ENCODE data around the gene NUMB. TPM values are rescaled to one million over a fixed set of nuclear protein-coding genes. Genes with fewer than 3 reads are reported as not detected.

The NUMB gene
- total and polyA plus RNA-seq, 2 experiments from 2014 or later: 64.8 to 142 TPM

- no peak overlapping the region for H3K27ac ChIP-seq
- no peak overlapping the region for H2AFZ ChIP-seq
- no peak for DNase-seq
- no peaks in the 10 kb centered on the region for H3K4me1 ChIP-seq (ENCODE audit: insufficient read depth)
- H3K4me2 ChIP-seq (ENCODE audit: unreplicated experiment): no peak overlapping the region
- H3K9me2 ChIP-seq (ENCODE audit: insufficient read depth): no peaks in the 10 kb centered on the region
- H3K36me3 ChIP-seq (ENCODE audit: low read depth): no peaks in the 10 kb centered on the region
- H3K4me3 ChIP-seq: no peak overlapping the region
- no peaks in the 10 kb centered on the region for H4K20me1 ChIP-seq (ENCODE audit: insufficient read depth)
- H3F3A ChIP-seq (ENCODE audit: insufficient read depth): 0 out of 2 replicates have a peak, but pooled peaks cover 3% of the 10 kb centered on the region
- in situ Hi-C loops (cut with MboI): no loop called here
- H3K27me3 ChIP-seq (replicated peaks; ENCODE audit: insufficient read depth): no peaks in the 10 kb centered on the region
- H3K9me3 ChIP-seq (ENCODE audit: low read depth): no peaks in the 10 kb centered on the region
- H3K9ac ChIP-seq: no peak overlapping the region
- 70% methylated on average over 9 to 11 of the region's 11 CpGs for WGBS, 2 experiments (ENCODE audit: low coverage in 1 of 2, low lambda C conversion rate in 2 of 2, missing lambda C conversion rate in 2 of 2)
- no peaks in the 10 kb centered on the region for H3K79me2 ChIP-seq (ENCODE audit: insufficient read depth)
- TF ChIP-seq EZH2phosphoT487 (IDR thresholded peaks at IDR 0.05; ENCODE audit: insufficient read depth, low read depth): no peak
- TF ChIP-seq EZH2 (IDR thresholded peaks at IDR 0.05; ENCODE audit: insufficient read depth, poor library complexity, severe bottlenecking): no peak
Measured at GRCh38 chr14:73260574-73260973, 197.8 kb downstream of the NUMB start.

- H3K36me3 ChIP-seq (ENCODE audit: low read depth): no peaks in the 10 kb centered on the region
- no peak overlapping the region for H3K27ac ChIP-seq
- no peak for TF ChIP-seq EZH2phosphoT487 (IDR thresholded peaks at IDR 0.05; ENCODE audit: insufficient read depth, low read depth)
- TF ChIP-seq EZH2 (IDR thresholded peaks at IDR 0.05; ENCODE audit: insufficient read depth, poor library complexity, severe bottlenecking): no peak
- H3K27me3 ChIP-seq (replicated peaks; ENCODE audit: insufficient read depth): no peaks in the 10 kb centered on the region
- no peak overlapping the region for H2AFZ ChIP-seq
- no peak overlapping the region for H3K4me3 ChIP-seq
- H3K4me1 ChIP-seq (ENCODE audit: insufficient read depth): no peaks in the 10 kb centered on the region
- in situ Hi-C loops (cut with MboI): no loop called here
- no peak overlapping the region for H3K4me2 ChIP-seq (ENCODE audit: unreplicated experiment)
- no peaks in the 10 kb centered on the region for H3K79me2 ChIP-seq (ENCODE audit: insufficient read depth)
- DNase-seq: no peak
- 74 to 75% methylated on average over 9 of the region's 9 CpGs for WGBS, 2 experiments (ENCODE audit: low coverage in 1 of 2, low lambda C conversion rate in 2 of 2, missing lambda C conversion rate in 2 of 2)
- H4K20me1 ChIP-seq (ENCODE audit: insufficient read depth): no peaks in the 10 kb centered on the region
- no peaks in the 10 kb centered on the region for H3K9me3 ChIP-seq (ENCODE audit: low read depth)
- H3K9me2 ChIP-seq (ENCODE audit: insufficient read depth): no peaks in the 10 kb centered on the region
- H3F3A ChIP-seq (ENCODE audit: insufficient read depth): no peaks in the 10 kb centered on the region
- no peak overlapping the region for H3K9ac ChIP-seq
Measured at GRCh38 chr14:73259837-73260236, 198.5 kb downstream of the NUMB start.

- H3K9ac ChIP-seq: no peak overlapping the region
- H2AFZ ChIP-seq: no peak overlapping the region
- no peaks in the 10 kb centered on the region for H3K9me2 ChIP-seq (ENCODE audit: insufficient read depth)
- H3K27ac ChIP-seq: no peak overlapping the region
- WGBS, 2 experiments (ENCODE audit: low coverage in 1 of 2, low lambda C conversion rate in 2 of 2, missing lambda C conversion rate in 2 of 2): 78 to 85% methylated on average over 19 to 20 of the region's 20 CpGs
- H3K4me3 ChIP-seq: no peak overlapping the region
- no peaks in the 10 kb centered on the region for H3K9me3 ChIP-seq (ENCODE audit: low read depth)
- no peaks in the 10 kb centered on the region for H3K27me3 ChIP-seq (replicated peaks; ENCODE audit: insufficient read depth)
- DNase-seq: no peak
- H3K79me2 ChIP-seq (ENCODE audit: insufficient read depth): no peaks in the 10 kb centered on the region
- TF ChIP-seq EZH2 (IDR thresholded peaks at IDR 0.05; ENCODE audit: insufficient read depth, poor library complexity, severe bottlenecking) (no peak), EZH2phosphoT487 (IDR thresholded peaks at IDR 0.05; ENCODE audit: insufficient read depth, low read depth) (no peak)
- H3K36me3 ChIP-seq (ENCODE audit: low read depth): no peaks in the 10 kb centered on the region
- in situ Hi-C loops (cut with MboI): no loop called here
- H3K4me1 ChIP-seq (ENCODE audit: insufficient read depth): no peaks in the 10 kb centered on the region
- no peaks in the 10 kb centered on the region for H4K20me1 ChIP-seq (ENCODE audit: insufficient read depth)
- no peaks in the 10 kb centered on the region for H3F3A ChIP-seq (ENCODE audit: insufficient read depth)
- H3K4me2 ChIP-seq (ENCODE audit: unreplicated experiment): no peak overlapping the region
Measured at GRCh38 chr14:73258845-73259611, 199.3 kb downstream of the NUMB start.

- DNase-seq: no peak
- Histone ChIP-seq H2AFZ (no peak overlapping the region), H3K27ac (no peak overlapping the region), H3K9ac (no peak overlapping the region), H3K79me2 (ENCODE audit: insufficient read depth) (no peaks in the 10 kb centered on the region), H3K4me3 (no peak overlapping the region), H3K9me2 (ENCODE audit: insufficient read depth) (no peaks in the 10 kb centered on the region), H3K27me3 (replicated peaks; ENCODE audit: insufficient read depth) (no peaks in the 10 kb centered on the region), H3K4me2 (ENCODE audit: unreplicated experiment) (no peak overlapping the region), H4K20me1 (ENCODE audit: insufficient read depth) (no peaks in the 10 kb centered on the region), H3K36me3 (ENCODE audit: low read depth) (no peaks in the 10 kb centered on the region), H3K4me1 (ENCODE audit: insufficient read depth) (no peaks in the 10 kb centered on the region), H3F3A (ENCODE audit: insufficient read depth) (no peaks in the 10 kb centered on the region), H3K9me3 (ENCODE audit: low read depth) (no peaks in the 10 kb centered on the region)
- TF ChIP-seq EZH2phosphoT487 (IDR thresholded peaks at IDR 0.05; ENCODE audit: insufficient read depth, low read depth) (no peak), EZH2 (IDR thresholded peaks at IDR 0.05; ENCODE audit: insufficient read depth, poor library complexity, severe bottlenecking) (no peak)
- WGBS, 2 experiments (ENCODE audit: low coverage in 1 of 2, low lambda C conversion rate in 2 of 2, missing lambda C conversion rate in 2 of 2): 69 to 70% methylated on average over 4 of the region's 4 CpGs
- in situ Hi-C loops (cut with MboI): no loop called here
Measured at GRCh38 chr14:73258076-73258475, 200.3 kb downstream of the NUMB start.

Data from GM23248 (cell line).